VCaP (cell line): ENCODE measurements around the gene DLD.
A peak's percentile ranks its signal among the peaks of the same experiment; 100 is the strongest.
"Not testable (repeated sequence)": the region's sequence is repeated elsewhere in the genome, so short reads cannot be mapped to it uniquely, and the experiment has no call there.

ENCODE experiments used
- H3K27ac ChIP-seq: fragments of 450-650 bp; 2 replicates; pipeline ENCODE4 v1.5.1; 2017
- TF ChIP-seq, protein P1 (sequence below): fragments of 450-650 bp; conservative IDR thresholded peaks from 2 replicates; pipeline ENCODE4 v1.5.1; 2017; ENCODE audit warnings: mild to moderate bottlenecking, moderate library complexity

DLD gene

DNA sequence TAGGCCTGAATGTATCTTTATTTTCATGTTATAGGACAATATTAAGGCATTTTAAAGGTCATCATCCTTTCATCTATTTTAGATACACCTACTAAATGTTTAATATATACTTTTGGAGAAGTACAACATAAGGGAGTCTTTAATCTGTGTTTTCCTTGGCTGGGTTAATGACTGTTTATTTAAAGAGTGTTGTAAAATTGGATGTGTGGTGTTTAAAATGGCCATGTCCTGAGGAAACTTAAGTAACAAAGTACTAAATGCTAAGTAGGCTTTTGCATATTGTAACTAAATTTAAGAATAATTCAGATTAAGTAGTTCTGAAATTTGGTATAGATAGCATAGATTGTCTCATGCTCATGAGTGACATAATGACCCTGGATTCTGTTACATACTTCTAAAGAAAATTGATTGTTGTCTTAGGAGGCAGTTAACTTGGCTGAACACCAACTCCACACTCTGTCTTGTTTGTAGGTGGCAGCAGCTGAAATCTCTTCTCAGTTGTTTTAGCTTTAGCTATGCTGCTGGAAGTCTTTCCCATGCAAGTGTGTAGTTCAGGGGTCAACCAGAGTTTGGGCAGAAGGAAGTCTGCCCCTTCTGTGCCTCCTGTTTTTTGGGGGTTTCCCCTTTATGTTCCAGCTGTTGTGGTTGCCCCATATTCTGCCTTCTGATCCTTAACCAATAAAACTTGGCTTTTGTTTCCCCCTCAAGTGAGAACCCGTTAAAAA lies 29.2 kb downstream of the DLD start:
- H3K27ac ChIP-seq = peak overlapping the region; percentile 50
- TF ChIP-seq, protein P1, sequence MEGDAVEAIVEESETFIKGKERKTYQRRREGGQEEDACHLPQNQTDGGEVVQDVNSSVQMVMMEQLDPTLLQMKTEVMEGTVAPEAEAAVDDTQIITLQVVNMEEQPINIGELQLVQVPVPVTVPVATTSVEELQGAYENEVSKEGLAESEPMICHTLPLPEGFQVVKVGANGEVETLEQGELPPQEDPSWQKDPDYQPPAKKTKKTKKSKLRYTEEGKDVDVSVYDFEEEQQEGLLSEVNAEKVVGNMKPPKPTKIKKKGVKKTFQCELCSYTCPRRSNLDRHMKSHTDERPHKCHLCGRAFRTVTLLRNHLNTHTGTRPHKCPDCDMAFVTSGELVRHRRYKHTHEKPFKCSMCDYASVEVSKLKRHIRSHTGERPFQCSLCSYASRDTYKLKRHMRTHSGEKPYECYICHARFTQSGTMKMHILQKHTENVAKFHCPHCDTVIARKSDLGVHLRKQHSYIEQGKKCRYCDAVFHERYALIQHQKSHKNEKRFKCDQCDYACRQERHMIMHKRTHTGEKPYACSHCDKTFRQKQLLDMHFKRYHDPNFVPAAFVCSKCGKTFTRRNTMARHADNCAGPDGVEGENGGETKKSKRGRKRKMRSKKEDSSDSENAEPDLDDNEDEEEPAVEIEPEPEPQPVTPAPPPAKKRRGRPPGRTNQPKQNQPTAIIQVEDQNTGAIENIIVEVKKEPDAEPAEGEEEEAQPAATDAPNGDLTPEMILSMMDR = no peak

- H3K27ac ChIP-seq = not testable (repeated sequence)
Observed at GRCh38 chr7:107921826-107922225, 30.8 kb downstream of the DLD start.

DNA sequence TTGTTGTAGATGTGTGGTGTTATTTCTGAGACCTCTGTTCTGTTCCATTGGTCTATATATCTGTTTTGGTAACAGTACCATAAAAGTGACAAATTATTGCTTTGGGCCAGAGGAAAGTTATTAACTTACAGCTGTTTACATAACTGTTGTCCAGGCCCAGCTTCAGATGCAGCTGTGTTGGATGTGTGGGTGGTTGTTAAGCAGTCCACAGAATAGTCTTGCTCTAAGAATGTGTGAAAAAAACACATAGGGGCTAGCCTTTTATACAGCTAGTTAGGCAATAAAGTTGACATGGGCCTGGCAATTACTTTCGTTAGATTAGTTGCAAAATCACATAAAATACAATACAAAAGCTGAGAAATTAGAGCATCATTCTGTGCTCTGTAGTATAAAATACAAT lies 31.9 kb downstream of the DLD start:
- no peak overlapping the region for H3K27ac ChIP-seq
- TF ChIP-seq, protein P1 = no peak

GRCh38 chr7:107924841-107925504 lies 34.0 kb downstream of the DLD start:
- TF ChIP-seq, protein P1 = no peak

GRCh38 chr7:107926481-107926880 lies 35.5 kb downstream of the DLD start:
- no peak overlapping the region for H3K27ac ChIP-seq

More at GRCh38 chr7:107924841-107925504, 34.0 kb downstream of the DLD start:
- H3K27ac ChIP-seq = no peak overlapping the region

DNA sequence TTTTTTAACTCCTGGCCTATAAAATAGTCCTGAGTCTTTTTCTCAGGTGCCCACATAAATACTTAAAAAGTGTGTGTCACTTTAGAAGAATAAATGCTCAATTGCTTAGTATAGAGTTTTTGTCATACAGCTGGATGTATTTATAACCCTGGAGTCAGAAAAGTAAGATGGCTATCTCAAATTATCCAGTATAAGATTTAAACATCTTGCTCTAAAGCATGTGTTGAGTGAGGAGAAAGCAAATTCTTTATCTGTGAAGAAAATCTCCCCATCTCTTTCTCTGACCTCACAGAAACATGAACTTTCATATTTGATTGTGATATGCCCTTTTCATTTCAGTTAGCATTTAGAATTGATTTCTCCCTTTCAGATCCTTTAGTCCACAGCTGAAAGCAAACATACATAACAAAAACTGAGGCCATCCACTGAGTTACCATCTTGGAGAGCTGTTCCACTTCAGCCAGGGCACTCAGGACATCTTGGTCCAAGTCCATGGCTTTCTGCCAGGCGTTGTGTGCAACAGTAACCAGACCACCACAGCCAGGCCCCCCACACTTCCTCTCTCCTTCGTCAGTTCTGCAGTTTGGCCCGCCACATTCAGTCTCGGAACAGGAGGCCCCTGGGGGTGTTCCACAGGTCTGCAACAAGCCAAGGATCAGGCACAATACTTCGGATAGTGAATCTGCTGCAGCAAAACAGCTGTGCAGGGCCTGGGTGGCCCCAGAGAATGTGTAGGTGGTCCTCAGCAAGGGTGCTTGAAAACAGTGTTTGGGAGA lies 40.9 kb downstream of the DLD start:
- TF ChIP-seq, protein P1 = no peak
- H3K27ac ChIP-seq = no peak overlapping the region

More at GRCh38 chr7:107926481-107926880, 35.5 kb downstream of the DLD start:
- TF ChIP-seq, protein P1 = no peak

DNA sequence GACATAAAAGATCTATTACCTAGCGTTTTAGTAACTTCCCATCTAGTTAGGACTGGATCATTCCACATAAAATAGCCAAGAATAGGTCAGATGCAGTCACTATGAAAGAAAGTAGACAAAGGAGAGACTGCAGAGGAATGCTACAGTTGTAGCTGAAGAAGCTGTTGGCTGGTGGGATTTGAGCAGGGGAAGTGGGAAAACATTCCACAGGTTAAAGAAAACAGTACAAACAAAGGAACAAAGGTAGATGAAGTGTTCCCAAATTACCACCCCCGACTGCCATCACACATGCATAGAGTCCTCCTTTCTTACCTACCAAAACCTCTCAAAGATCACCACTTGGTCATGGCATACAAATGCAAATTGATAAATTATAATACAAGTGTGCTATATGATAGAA lies 41.8 kb downstream of the DLD start:
- no peak overlapping the region for H3K27ac ChIP-seq
- TF ChIP-seq, protein P1 = no peak
